Measurements from ENCODE around the gene PARP9.
"Not testable (repeated sequence)": the region's sequence is repeated elsewhere in the genome, so short reads cannot be mapped to it uniquely, and the experiment has no call there.

Gene PARP9

DNA sequence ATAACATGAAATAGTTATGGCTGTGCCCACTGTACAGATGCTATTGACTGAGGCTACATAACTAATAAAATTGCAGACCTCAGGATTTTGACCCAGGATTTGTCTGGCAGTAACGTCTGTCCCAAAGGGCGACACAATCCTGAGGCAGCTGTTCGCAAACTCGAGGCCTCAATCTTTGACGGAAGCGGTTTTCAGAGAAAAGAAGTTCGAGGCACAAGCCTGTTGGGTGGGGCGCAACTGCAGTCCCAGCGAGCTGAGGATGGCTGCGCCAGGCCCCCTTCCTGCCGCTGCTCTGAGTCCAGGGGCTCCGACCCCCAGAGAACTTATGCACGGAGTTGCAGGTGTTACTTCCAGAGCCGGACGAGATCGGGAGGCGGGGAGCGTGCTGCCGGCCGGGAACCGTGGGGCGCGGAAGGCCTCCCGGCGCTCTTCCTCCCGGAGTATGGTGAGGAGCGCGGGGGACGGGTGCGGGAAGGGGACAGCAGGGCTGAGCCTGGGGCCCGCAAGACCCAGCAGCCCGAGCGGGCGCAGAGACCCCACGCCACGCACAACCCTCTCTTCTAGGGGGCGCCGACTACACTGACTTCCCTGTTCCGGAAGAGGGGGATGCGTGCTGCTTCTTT, 13.4 kb upstream of the PARP9 start, which contains the start of gene PARP15:
TSS of gene PARP15 (plus strand) at position 242 of the 623 bp plus-strand sequence. CDS start at position 260, 18 bp downstream.
- DNase-seq (ENCODE audit: low spot score): no peak
- ATAC-seq (ENCODE audit: low read depth): no peak

DNA sequence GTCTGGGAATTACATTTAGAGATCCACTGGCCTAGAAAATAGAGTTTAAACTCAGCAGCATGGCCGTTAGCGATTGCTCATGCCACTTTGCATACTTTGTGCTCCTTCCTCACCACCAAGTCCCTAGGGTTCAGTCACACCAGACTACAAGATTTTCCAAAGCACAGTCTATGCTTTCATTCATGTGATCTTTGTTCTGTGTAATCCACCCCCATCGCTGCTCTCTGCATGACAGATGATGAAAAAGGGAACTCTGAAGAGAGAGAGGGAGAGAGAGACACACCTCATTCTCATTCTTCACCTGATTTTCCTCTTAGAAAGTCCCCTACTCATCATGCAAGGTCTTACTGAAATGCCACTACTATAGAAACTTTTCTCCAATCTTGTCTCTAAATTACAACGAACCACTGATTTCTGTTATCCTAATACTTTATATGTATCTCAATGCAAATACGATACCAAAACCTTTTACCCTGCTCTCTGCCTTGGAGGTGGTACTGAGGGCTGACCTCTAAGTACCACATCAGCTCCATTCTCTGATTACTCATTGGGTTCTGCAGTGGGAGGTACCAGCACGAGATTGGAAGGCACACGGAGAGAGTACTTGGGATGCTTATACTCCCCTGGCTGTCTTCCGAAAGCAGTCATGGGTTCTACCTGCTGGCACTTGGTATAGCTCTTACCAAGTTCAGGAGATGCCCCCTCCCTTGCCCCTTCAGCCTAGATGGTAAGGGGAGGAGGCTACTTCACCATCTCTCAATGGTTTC, 12.3 kb upstream of the PARP9 start:
- Histone ChIP-seq H3K27me3 (ENCODE audit: insufficient read depth, poor library complexity, severe bottlenecking) (no peaks in the 10 kb centered on the region), H3K4me3 (ENCODE audit: severe bottlenecking) (no peak overlapping the region), H3K36me3 (ENCODE audit: low read depth) (peaks cover 11% of the 10 kb centered on the region), H3K4me1 (ENCODE audit: insufficient read depth, poor library complexity, severe bottlenecking) (peaks cover 14% of the 10 kb centered on the region), H3K27ac (ENCODE audit: poor library complexity, severe bottlenecking) (no peak overlapping the region), H3K9me3 (ENCODE audit: severe bottlenecking) (no peaks in the 10 kb centered on the region)
- DNase-seq (ENCODE audit: low spot score) (no peak), ATAC-seq (ENCODE audit: low read depth) (no peak)
- TF ChIP-seq, protein P1, sequence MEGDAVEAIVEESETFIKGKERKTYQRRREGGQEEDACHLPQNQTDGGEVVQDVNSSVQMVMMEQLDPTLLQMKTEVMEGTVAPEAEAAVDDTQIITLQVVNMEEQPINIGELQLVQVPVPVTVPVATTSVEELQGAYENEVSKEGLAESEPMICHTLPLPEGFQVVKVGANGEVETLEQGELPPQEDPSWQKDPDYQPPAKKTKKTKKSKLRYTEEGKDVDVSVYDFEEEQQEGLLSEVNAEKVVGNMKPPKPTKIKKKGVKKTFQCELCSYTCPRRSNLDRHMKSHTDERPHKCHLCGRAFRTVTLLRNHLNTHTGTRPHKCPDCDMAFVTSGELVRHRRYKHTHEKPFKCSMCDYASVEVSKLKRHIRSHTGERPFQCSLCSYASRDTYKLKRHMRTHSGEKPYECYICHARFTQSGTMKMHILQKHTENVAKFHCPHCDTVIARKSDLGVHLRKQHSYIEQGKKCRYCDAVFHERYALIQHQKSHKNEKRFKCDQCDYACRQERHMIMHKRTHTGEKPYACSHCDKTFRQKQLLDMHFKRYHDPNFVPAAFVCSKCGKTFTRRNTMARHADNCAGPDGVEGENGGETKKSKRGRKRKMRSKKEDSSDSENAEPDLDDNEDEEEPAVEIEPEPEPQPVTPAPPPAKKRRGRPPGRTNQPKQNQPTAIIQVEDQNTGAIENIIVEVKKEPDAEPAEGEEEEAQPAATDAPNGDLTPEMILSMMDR (IDR thresholded peaks at IDR 0.05; ENCODE audit: poor library complexity, severe bottlenecking): no peak

More for the DNA sequence above, 13.4 kb upstream of the PARP9 start, which contains the start of gene PARP15:
- H3K9me3 ChIP-seq (ENCODE audit: severe bottlenecking): peaks cover 9% of the 10 kb centered on the region
- peaks cover 10% of the 10 kb centered on the region for H3K4me1 ChIP-seq (ENCODE audit: insufficient read depth, poor library complexity, severe bottlenecking)
- H3K4me3 ChIP-seq (ENCODE audit: severe bottlenecking): no peak within 1 kb of the TSS
- H3K36me3 ChIP-seq (ENCODE audit: low read depth): no peaks in the 10 kb centered on the region
- TF ChIP-seq, protein P1 (IDR thresholded peaks at IDR 0.05; ENCODE audit: poor library complexity, severe bottlenecking): no peak
- H3K27me3 ChIP-seq (ENCODE audit: insufficient read depth, poor library complexity, severe bottlenecking): no peaks in the 10 kb centered on the region
- H3K27ac ChIP-seq (ENCODE audit: poor library complexity, severe bottlenecking): no peak within 1 kb of the TSS

DNA sequence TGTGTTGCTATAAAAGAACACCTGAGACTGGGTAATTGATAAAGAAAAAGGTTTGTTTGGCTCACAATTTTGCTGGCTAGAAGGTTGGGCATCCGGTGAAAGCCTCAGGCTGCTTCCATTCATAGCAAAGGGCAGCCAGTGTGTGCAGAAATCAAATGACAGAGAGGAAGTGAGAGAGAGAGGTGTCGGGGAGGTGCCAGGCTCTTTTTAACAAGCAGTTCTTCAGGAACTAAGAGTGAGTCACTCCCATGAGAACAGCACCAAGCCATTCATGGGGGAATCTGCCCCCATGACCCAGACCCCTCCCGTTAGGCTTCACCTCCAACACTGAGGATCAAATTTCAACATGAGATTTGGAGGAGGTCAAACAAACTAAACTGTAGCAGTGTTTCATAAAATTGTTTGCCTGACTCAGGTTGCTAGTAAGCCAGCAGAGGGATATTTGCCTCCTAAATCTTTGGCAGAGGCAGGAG, 8.9 kb upstream of the PARP9 start:
- H3K36me3 ChIP-seq (ENCODE audit: low read depth): peaks cover 21% of the 10 kb centered on the region
- TF ChIP-seq, protein P1 (IDR thresholded peaks at IDR 0.05; ENCODE audit: poor library complexity, severe bottlenecking): no peak
- peaks cover 14% of the 10 kb centered on the region for H3K4me1 ChIP-seq (ENCODE audit: insufficient read depth, poor library complexity, severe bottlenecking)
- H3K27me3 ChIP-seq (ENCODE audit: insufficient read depth, poor library complexity, severe bottlenecking): no peaks in the 10 kb centered on the region
- H3K9me3 ChIP-seq (ENCODE audit: severe bottlenecking): no peaks in the 10 kb centered on the region
- DNase-seq (ENCODE audit: low spot score): peak; percentile 74
- no peak overlapping the region for H3K4me3 ChIP-seq (ENCODE audit: severe bottlenecking)
- ATAC-seq (ENCODE audit: low read depth): peak; percentile 94
- H3K27ac ChIP-seq (ENCODE audit: poor library complexity, severe bottlenecking): peak overlapping the region; percentile 42

DNA sequence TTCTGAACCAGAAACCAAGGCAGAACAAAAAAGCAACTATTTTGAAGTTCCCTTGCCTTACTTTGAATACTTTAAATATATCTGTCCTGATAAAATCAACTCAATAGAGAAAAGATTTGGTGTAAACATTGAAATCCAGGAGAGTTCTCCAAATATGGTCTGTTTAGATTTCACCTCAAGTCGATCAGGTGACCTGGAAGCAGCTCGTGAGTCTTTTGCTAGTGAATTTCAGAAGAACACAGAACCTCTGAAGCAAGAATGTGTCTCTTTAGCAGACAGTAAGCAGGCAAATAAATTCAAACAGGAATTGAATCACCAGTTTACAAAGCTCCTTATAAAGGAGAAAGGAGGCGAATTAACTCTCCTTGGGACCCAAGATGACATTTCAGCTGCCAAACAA, 4.7 kb upstream of the PARP9 start:
- Histone ChIP-seq H3K36me3 (ENCODE audit: low read depth) (peaks cover 27% of the 10 kb centered on the region), H3K27ac (ENCODE audit: poor library complexity, severe bottlenecking) (no peak overlapping the region), H3K27me3 (ENCODE audit: insufficient read depth, poor library complexity, severe bottlenecking) (no peaks in the 10 kb centered on the region), H3K4me3 (ENCODE audit: severe bottlenecking) (no peak overlapping the region), H3K9me3 (ENCODE audit: severe bottlenecking) (no peaks in the 10 kb centered on the region), H3K4me1 (ENCODE audit: insufficient read depth, poor library complexity, severe bottlenecking) (peaks cover 14% of the 10 kb centered on the region)
- TF ChIP-seq, protein P1 (IDR thresholded peaks at IDR 0.05; ENCODE audit: poor library complexity, severe bottlenecking): no peak
- DNase-seq (ENCODE audit: low spot score): no peak
- no peak for ATAC-seq (ENCODE audit: low read depth)

DNA sequence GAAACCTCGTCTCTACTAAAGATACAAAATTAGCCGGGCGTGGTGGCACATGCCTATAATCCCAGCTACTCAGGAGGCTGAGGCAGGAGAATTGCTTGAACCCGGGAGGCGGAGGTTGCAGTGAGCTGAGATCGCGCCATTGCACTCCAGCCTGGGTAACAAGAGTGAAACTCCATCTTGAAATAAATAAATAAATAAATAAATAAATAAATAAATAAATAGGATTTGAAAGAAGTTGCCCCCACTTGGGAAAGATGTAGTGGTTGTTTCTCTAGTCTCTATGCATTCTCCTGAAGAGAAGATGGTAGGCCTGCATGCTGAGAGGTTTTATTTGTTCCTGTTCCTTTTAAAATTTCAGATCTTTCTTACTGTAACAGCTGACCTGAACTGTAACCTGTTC, 4.0 kb upstream of the PARP9 start:
- ATAC-seq (ENCODE audit: low read depth); DNase-seq (ENCODE audit: low spot score); H3K27me3 ChIP-seq (ENCODE audit: insufficient read depth, poor library complexity, severe bottlenecking); H3K4me3 ChIP-seq (ENCODE audit: severe bottlenecking); H3K27ac ChIP-seq (ENCODE audit: poor library complexity, severe bottlenecking); H3K4me1 ChIP-seq (ENCODE audit: insufficient read depth, poor library complexity, severe bottlenecking); H3K9me3 ChIP-seq (ENCODE audit: severe bottlenecking): not testable (repeated sequence)
- H3K36me3 ChIP-seq (ENCODE audit: low read depth): peaks cover 27% of the 10 kb centered on the region
